CD1c-positive myeloid dendritic cell (primary cell): Measurements from ENCODE around the gene VSTM5.

Experiments used
- DNase-seq: peaks from one replicate; pipeline ENCODE4 v3.0.0-alpha.2; 2016; ENCODE audit errors: extremely low spot score

Gene VSTM5

DNA sequence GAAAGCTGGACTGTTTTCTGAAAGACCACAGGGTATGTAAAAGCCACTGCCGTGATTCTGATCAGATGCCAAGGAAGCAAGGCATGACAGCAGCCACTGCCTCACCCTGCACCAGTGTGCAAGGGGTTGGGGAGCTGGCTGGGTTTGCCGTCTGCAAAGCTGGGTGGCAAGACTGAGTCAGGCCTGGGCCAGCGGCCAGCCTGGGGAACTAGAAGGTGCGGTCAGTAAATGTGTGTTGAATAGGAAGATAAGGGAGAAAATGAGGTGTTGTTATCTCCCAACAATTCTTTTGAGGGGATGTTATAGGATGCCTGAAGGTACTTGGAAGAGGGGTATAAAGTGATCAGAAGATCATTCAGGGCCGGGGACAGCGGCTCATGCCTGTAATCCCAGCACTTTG is 8.0 kb downstream of the VSTM5 start:
- no peak for DNase-seq

DNA sequence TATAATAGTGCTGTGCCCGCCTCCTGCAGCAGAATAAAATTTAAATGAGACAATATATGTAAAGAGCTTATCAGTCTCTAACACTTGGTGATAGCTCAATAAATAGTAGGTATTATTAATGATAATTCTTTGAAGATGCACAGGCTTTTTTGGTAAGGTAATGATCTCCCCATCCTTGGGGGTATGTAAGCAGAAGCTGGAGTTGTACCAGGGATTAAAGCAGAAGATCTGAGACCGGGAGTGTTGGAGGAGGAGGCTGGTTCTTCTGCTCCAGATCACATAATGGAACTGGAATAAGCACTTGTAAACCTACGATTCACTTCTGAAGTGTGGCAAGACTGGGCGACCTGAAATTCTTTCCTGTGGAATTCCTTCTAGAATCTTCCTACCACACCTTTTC is 8.4 kb downstream of the VSTM5 start:
- no peak for DNase-seq

DNA sequence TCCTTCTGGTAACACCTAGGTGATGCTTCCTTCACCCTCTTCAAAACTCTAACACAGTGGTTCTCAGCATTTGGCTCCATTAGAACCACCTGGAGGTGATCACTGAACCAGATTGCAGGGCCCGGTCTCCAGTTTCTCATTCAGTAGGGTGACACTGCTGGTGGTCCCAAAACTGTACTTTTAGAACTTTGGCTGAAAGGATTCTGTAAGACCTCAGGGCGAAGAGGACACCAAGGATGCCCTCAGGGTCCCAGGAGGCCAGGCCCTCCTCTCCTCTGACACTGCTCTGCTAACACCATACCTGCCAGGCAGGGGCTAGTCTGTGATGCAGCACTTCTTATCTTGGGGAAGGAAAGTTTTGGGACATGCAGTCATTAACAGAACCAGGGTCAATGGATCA is 9.0 kb downstream of the VSTM5 start:
- no peak for DNase-seq

DNA sequence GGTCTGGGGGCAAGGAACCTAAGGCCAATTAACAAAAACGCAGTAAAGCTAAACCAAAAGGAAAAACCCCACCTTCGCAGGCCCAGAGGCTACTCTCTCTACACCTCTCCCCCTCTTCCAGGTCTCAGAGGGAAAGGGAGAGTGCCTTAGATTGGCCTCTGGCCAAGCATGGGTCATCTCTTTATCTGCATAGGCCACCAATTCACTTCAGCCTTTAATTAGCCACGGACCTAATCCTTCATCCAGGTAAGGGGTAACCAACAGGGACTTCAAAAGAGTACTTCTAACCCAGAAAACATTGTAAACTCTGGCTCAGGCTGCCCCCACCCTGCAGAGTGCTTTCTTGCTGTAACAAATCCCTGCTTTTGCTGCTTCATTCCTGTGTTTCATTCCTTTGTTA is 9.4 kb downstream of the VSTM5 start:
- no peak for DNase-seq

DNA sequence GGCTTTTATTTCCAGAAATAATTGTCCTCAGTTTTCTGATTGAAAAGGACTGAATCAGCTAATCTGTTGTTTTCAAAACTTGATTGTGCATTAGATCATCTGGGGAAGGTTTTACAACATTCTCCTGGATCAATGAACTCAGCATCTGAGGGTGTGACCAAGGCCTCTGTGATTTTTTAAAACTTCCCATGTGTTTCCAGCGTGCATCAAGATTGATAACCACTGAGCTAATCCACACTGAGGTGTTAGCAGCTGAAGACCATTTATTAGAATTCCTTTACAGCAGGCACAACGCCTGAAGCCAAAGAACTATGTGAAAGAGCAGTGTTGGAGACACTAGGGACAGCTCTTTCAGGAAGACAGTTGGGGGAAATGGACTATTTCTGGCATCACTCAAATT is 10.2 kb downstream of the VSTM5 start:
- DNase-seq: no peak

DNA sequence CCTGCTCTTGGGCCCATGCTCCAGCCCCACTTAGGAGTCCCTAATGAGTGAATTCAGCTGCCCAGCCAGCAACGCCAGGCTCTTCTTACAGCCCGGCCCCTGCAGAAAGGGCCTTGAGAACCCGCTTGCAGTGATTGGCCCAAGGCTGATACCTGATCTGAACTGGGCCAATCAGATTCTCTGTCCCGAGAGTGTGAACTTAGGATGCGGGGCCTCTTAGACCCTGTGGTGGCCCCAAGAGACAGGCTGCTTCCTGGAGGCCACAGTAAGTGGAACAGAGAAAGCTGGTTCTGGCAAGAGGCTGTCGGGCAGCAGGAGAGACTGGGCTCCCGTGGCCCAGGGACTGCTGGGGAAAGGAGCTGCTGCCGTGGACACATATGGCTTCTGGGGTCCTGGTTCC is 11.5 kb downstream of the VSTM5 start:
- no peak for DNase-seq

DNA sequence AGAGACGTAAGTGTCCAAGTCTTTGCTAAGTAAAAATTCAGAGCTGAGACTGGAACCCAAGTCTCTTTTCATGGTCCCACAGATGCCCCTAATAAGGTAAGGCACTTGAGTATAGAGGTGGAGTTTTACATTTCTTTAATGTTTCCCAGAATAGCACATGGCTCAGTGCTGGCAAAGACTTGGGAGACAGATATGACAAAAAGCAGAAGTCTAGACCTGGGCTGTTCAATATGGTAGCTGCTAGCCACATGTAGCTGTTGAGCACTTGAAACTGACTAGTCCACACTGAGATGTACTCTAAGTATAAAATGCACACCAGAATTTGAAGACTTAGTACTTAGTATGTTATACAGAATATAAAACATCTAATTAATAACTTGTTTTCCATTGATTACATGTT is 17.6 kb downstream of the VSTM5 start:
- DNase-seq: no peak

DNA sequence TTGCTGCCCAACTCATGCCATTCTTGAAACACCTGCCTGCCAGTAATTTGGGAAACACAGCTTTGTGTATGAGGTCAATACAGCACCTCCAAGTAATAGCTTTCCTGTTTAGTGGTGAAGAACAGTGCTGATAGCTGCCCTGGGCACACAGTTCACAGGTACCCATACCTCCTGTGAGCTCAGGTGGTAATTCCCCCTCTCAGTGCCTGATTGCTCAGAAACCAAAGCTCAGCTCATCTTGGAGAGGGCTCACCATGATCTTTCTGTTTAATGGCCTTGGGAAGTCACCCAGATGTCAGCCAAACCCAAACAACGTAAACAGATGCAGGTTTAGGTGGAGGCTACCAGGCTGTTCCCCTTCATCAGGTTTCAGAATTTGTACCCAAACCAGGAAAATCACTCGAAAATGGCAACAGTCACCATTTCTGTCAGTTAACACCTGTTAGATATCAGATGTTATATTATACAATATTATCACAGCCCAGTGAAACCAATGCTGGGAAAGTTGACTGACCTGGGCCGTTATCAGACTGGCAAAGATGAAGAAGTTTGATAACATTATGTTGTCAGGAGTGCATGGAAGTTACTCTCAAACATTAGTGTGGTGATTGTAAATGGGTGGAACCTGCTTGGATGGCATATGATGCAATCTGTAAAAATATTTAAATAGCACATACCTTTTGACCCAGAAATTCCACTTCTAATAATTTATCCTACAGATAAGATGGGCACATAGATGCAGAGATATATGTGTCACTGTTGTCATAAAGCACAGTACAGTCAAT is 18.9 kb downstream of the VSTM5 start:
- no peak for DNase-seq

DNA sequence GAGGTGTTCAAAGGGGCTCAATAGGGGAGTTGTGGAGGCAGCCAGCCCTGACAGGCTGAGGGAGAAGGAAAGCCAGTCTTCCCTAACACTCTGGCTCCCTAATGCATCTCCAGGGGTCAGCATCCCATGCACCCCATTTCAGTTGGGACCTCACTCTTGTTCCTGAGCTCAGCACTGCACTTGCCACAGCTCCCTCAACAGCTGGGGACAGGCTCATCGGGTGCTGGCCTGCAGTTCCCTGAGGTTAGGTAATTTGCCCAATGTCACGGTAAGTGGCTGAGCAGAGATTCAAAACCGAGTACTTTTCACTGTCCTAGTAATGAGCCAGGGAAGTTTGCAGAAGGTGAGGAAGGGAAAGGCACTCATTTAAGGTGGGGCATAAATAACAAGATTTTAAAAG is 20.8 kb downstream of the VSTM5 start:
- DNase-seq: no peak

DNA sequence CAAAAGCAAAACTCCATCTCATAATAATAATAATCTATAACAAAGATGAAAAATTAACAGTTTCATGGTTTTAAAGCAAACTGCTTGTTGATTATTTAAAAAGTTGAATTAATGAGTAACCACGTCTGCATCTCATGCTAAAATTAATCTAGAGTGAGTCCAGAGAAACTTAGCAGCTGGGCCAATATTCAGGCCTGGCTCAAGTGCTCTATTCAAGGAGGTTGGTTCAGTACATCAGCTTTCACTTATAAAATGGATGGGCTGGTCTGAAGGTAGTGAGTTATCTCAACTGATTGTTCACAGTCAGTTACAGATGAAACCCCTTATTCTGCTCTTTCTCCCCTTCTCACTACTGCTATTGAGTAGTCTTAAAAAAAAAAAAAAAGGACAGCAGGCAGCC is 23.1 kb downstream of the VSTM5 start:
- no peak for DNase-seq

DNA sequence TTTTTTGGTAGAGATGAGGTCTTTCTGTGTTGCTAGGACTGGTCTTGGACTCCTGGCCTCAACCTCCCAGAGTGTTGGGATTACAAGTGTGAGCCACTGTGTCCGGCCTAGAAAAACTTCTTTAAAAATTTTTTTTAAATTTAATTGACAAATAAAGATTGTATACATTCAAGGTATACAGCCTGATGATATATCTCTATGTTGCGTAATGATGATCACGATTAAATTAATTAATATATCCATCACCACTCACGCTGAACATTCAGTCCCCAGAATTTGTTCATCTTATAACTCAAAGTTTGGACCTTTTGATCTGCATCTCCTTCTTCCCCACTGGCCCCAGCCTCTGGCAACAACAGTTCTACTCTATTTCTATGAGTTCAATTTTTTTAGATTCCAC is 27.2 kb downstream of the VSTM5 start:
- no peak for DNase-seq

DNA sequence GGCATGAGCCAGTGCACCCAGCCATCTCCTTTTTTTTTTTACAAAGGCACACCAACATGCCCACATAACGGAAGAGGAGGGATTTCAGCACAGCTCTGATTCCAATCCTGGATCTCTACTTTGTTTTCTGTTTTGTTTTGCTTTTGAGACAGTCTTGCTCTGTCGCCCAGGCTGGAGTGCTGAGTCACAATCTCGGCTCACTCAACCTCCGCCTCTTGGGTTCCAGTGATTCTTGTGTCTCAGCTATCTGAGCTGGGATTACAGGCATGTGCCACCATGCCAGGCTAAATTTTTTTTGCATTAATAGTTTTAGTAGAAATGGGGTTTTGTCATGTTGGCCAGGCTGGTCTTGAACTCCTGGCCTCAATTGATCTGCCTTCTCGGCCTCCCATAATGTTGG is 28.1 kb downstream of the VSTM5 start:
- no peak for DNase-seq

DNA sequence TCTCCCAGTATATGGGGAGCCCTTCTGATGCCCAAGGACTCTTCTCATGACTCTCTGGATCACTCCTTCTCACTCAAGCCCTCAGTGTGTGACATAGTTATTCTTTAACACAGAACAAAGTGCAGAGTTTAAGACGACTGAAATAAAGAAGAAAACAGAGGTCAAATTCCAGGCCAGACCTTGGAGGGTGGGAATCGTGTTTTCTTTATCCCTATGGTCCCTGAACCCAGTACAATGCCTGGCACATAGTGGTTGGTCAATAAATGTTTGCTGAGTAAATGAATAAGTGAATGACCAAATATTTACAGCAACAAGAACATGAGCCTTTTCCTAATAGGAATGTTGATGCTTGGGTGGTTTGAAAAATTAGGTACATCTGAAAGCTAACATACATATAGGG is 28.8 kb downstream of the VSTM5 start:
- no peak for DNase-seq

DNA sequence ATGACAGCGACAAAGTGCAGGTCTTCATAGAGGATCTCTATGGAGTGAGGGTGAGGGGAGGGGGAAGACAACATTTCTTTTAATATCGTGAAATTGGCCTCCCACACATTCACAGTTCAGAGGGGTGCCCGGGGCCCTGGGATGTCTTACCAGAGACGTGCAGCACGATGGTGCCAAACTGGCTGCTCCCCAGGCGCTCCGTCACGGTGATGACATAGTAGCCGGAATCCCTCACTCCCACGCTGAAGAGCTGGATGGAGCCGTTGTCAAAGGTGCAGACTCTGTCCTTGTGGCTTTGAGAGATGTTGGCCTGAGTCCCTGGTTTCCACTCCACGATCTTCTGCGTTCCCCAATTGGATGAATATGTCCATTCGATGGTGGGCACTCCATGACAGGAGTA is 29.6 kb downstream of the VSTM5 start:
- DNase-seq: no peak

DNA sequence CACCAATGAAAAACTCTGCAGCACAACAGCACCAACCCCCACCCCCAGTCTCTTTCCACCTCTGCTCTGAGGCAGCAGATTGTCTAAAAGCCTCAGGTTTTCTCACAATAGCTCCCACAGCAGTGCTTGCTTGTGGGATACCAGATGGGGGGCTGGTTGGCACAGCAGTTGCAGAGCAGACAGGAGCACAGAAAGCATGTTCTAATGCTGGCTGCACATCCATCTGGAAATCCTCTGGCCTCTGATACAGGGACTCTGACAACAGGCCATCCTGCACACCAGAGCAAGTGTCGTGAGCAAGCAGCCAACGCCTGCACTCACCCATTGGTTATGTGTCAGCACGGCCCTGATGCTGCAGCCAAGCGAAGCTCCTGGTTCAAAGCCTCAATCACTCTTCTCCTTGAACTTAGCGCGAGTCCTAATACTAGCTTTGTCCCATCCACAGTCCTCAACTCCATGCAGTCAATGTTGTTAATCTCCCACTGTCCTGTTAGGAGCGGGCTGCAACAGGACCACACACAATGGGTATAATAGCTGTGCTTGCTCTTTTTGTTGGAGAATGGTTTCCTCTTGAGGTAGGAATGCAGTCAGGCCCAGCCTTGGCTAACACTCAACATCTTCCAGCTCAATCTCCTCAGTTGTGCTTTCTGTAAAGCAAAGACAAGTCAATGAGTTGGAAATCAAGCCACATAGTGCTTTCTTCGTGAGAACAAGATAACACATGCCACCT is 30.3 kb downstream of the VSTM5 start:
- no peak for DNase-seq

DNA sequence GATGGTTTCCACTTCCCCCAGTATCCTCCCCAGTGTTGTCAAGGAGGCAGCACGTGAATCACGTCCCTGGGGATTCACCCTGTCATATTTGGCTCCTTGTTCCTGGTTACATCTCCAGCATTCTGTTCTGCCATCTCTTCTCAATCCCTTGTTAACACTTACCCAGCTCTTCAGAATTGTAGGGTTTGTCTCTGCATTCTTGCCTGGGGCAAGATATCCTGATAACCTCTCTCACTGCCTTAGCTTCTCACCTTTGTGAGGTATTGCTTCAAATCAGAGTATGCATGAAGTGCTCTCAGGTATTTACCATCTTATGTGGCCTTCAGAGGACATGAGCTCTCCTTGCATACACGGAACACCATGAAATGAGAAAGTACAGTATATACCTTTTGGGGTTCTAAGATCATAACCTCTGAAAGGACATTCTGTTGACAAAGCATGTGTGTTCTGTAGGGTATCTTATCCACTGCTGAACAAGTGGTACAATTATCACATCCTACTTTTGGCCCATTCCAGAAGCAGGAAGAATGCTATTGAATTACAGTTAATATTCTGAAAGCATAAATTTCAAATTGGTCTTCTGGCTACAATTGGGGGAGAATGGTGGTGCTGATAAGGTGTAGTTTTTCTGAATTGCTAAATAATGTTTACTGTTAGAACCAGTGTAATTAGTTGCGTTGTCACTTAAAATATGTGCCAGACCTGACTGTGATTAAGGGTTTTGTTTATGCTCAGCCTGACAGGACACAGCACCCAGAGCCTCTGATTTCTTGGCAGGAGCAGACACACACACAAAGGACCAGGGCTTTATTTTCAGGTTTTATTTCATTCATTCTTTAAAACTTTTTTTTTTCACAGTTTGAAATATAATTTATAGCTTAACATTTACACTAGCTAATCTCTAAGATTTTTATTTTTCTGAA is 32.7 kb downstream of the VSTM5 start:
- DNase-seq: no peak

DNA sequence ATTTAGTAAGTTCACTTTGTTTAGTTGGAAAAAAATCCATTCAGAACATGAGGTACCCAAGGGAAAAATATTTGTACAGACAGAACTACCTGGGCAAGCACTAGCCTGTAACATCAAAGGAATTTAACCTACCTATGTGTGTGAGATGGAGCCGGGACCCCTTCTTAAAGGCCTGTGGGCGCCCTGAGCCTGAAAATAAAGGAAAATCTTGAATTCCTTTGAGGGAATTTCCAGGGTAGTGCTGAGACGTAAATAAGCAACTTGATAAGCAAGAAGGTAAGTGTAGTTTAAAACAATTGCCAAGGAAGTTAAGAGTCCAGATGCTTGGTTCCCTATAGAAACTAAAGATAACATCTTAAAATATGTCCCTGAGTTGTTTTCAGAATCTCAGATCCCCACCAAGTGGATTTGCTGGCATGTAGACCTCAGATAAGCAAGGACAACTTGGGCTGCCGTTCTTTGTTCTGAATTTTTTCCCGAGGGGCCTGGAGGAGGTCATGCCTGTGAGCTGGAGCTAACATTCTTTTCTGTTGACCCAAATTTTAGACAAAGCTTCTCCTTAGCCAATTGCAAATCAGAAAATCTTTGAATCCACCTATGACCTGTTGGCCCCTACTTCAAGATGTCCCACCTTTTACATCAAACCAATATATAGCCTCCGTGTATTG is 35.3 kb downstream of the VSTM5 start:
- no peak for DNase-seq

DNA sequence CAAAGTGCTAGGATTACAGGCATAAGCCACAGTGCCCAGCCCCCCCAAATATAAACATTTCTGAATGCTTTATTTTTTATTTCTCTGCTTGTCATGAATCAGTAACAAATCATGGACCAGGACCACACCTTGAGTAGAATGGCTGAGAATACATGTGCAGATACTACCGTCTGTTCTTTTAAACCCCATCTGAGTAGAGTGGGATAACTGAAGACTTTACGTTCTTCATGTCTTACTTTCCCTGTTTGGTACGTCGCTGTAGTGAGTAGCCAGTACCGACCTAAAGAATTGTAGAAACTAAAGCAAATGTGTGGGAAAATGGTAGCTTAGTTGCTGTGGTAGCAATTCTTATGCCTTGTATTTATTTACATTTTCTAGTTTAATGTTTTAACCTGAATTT is 36.4 kb downstream of the VSTM5 start:
- no peak for DNase-seq

DNA sequence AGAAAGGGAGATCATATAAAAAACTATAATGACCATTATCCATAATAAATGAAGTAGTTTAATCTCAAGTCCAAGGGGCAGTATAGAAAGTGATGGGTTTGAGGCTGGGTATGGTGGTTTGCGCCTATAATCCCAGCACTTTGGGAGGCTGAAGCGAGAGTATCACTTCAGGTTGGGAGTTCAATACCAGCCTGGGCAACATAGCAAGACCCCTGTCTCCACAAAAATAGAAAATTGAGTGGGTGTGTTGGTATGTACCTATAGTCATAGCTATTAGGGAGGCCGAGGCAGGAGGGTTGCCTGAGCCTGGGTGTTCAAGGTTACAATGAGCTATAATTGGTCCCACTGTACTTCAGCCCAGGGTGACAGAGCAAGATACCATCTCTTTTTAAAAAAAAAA is 42.4 kb downstream of the VSTM5 start:
- DNase-seq: no peak

DNA sequence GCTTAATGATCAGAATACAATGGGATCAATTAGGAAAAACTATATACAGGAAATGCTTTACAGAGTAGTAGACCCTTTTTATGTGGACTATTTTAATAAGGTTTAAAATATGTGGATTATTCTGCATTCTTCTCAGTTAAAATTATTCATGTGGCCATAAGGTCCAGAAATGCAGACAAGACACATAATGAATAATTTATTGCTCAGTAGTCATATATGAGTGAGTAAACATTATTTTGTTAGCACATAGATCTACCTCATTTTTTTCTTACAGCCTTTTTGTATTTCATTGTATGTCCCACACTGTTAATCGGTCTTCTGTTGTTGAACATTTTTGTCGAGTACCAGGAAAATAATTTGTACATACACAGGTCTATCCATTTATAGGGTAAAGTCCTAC is 45.5 kb downstream of the VSTM5 start:
- DNase-seq: no peak

DNA sequence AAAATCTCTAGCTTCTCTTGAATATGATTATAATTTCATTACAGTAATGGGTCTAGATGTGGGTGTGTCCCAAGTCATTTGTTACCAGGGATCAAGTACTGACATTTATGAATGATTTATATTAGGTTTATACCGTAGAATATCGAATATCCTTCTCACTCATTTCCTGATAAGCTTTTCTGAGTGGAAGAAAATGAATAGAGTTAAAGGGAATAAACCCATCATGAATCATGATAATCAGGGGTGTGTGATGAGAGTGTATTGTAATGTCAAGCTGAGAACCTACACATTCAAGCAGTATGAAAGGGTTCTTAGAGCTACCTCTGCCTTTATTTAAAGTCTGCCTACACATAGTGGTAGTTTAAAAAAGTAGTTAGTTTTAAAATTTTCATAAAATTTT is 49.1 kb downstream of the VSTM5 start:
- no peak for DNase-seq
